Body of pancreas (tissue), 4 donors: ENCODE measurements around the gene CNNM3.

Experiments used
- POLR2A ChIP-seq, 3 donors: fragments of 450-650 bp; IDR thresholded peaks; one replicate each; pipeline ENCODE4 v1.6.1; 2016; ENCODE audit warnings: antibody characterized with exemption in 3 of 3, mild to moderate bottlenecking in 2 of 3
- TF ChIP-seq, protein P1 (sequence below), 7 experiments: fragments of 450-650 bp in 4 of 7; fragments of 200-600 bp in 3 of 7; sonication (generic) in 3 of 7; IDR thresholded peaks; one replicate each; pipeline ENCODE4 v1.5.1; 2016 to 2019; ENCODE audit warnings: antibody characterized with exemption in 7 of 7

DNA sequence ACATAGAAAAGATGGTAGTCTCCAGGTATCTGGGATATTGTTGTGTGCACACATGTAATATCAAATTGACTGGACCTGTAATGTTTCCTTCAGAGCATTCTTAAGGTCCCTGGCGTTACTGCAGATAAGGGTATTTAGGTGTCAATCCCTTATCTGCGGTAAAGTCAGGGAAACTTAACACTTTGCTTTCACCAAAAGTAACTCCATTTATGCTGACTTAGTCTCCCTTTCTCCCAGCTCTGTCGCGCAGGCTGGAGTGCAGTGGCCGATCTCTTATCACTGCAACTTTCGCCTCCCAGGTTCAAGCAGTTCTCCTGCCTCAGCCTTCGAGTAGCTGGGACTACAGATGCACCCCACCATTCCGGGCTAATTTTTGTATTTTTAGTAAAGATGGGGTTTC, 1.8 kb downstream of the CNNM3 start:
- TF ChIP-seq, protein P1, sequence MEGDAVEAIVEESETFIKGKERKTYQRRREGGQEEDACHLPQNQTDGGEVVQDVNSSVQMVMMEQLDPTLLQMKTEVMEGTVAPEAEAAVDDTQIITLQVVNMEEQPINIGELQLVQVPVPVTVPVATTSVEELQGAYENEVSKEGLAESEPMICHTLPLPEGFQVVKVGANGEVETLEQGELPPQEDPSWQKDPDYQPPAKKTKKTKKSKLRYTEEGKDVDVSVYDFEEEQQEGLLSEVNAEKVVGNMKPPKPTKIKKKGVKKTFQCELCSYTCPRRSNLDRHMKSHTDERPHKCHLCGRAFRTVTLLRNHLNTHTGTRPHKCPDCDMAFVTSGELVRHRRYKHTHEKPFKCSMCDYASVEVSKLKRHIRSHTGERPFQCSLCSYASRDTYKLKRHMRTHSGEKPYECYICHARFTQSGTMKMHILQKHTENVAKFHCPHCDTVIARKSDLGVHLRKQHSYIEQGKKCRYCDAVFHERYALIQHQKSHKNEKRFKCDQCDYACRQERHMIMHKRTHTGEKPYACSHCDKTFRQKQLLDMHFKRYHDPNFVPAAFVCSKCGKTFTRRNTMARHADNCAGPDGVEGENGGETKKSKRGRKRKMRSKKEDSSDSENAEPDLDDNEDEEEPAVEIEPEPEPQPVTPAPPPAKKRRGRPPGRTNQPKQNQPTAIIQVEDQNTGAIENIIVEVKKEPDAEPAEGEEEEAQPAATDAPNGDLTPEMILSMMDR (IDR thresholded peaks at IDR 0.05): no peak
- no peak for TF ChIP-seq POLR2A (IDR thresholded peaks at IDR 0.05)
